B cell (primary cell): ENCODE measurements around the gene NDRG2. TPM values are rescaled to one million over a fixed set of nuclear protein-coding genes. Genes with fewer than 3 reads are reported as not detected.

Source experiments
- ATAC-seq: fragments of 200-7000 bp; cut with Tn5 transposase; one replicate; pipeline ENCODE4 v1.10.0; 2021; ENCODE audit warnings: low read depth, mild to moderate bottlenecking, moderate number of reproducible peaks, moderate library complexity
- CTCF ChIA-PET: fragments of 350-600 bp; sonication (Branson Sonifier 250); formaldehyde crosslinking; loops from one replicate; lab custom pipeline; 2021; ENCODE audit warnings: antibody characterized with exemption, inconsistent platforms; lab: Charles Lee
- POLR2A ChIA-PET: fragments of 350-600 bp; sonication (Branson Sonifier 250); formaldehyde crosslinking; loops from one replicate; lab custom pipeline; 2021; ENCODE audit warnings: antibody characterized with exemption; lab: Charles Lee
- DNase-seq: peaks from one replicate; pipeline ENCODE4 v3.0.0; 2013
- H2AFZ ChIP-seq: 2 replicates; pipeline ENCODE4 v1.6.1; 2012; ENCODE audit warnings: mild to moderate bottlenecking, low read depth, low read length; ENCODE audit not compliant: insufficient read depth, poor library complexity, severe bottlenecking
- H3K27ac ChIP-seq, 2 donors: 1 replicate in 1 of 2; 2 replicates in 1 of 2; pipeline ENCODE4 v1.5.1; 2012 to 2013; ENCODE audit warnings: low read length in 2 of 2, mild to moderate bottlenecking in 2 of 2, moderate library complexity in 1 of 2
- H3K27me3 ChIP-seq, 4 experiments: fragments of 200-600 bp in 1 of 4; sonication (generic) in 1 of 4; replicated peaks in 1 of 4; 1 replicate in 2 of 4; 2 replicates in 2 of 4; pipeline versions ENCODE4 v1.6.1 to v1.7.0; 2013 to 2016; ENCODE audit warnings: low read length in 3 of 4, mild to moderate bottlenecking in 2 of 4, mixed read lengths in 1 of 4, moderate library complexity in 1 of 4; ENCODE audit not compliant: insufficient read depth in 4 of 4, control insufficient read depth in 3 of 4; ENCODE audit errors: control extremely low read depth in 1 of 4
- H3K36me3 ChIP-seq, 2 experiments: replicated peaks in 1 of 2; 1 replicate in 1 of 2; 2 replicates in 1 of 2; pipeline versions ENCODE4 v1.6.1 to v1.7.1; 2013; ENCODE audit warnings: low read length in 1 of 2; ENCODE audit not compliant: insufficient read depth in 2 of 2, control insufficient read depth in 1 of 2; ENCODE audit errors: control extremely low read depth in 1 of 2, extremely low read depth in 1 of 2
- H3K4me1 ChIP-seq, 2 donors: fragments of 200-600 bp in 1 of 2; sonication (generic) in 1 of 2; 1 replicate in 1 of 2; 2 replicates in 1 of 2; pipeline versions ENCODE4 v1.5.1 to v1.6.1; 2013 to 2017; ENCODE audit warnings: low read length in 2 of 2; ENCODE audit not compliant: control insufficient read depth in 2 of 2, insufficient read depth in 2 of 2
- H3K4me2 ChIP-seq: replicated peaks from 2 replicates; pipeline ENCODE3; 2012; ENCODE audit warnings: mild to moderate bottlenecking, low read depth, low read length; ENCODE audit not compliant: poor library complexity, severe bottlenecking
- H3K4me3 ChIP-seq, 5 experiments: fragments of 200-600 bp in 1 of 5; sonication (generic) in 1 of 5; 1 replicate in 3 of 5; 2 replicates in 2 of 5; pipeline versions ENCODE4 v1.5.1 to v1.7.0; 2011 to 2016; ENCODE audit warnings: low read length in 4 of 5, mild to moderate bottlenecking in 4 of 5, low read depth in 2 of 5, control low read depth in 1 of 5, moderate library complexity in 1 of 5; ENCODE audit not compliant: insufficient read depth in 1 of 5; ENCODE audit errors: control extremely low read depth in 1 of 5, extremely low read depth in 1 of 5
- H3K79me2 ChIP-seq: fragments of 200-600 bp; sonication (generic); one replicate; pipeline ENCODE4 v1.6.0; 2016; ENCODE audit warnings: low read length; ENCODE audit not compliant: control insufficient read depth, insufficient read depth
- H3K9ac ChIP-seq: fragments of 200-600 bp; sonication (generic); 2 replicates; pipeline ENCODE4 v1.6.1; 2017; ENCODE audit warnings: mild to moderate bottlenecking, low read length, moderate library complexity
- H3K9me3 ChIP-seq, 3 donors: one replicate each; pipeline versions ENCODE4 v1.6.1 to v1.7.1; 2013; ENCODE audit warnings: low read length in 2 of 3; ENCODE audit not compliant: control insufficient read depth in 2 of 3, insufficient read depth in 1 of 3; ENCODE audit errors: control extremely low read depth in 1 of 3
- H4K20me1 ChIP-seq: 2 replicates; pipeline ENCODE4 v1.6.0; 2012; ENCODE audit warnings: mild to moderate bottlenecking, low read length; ENCODE audit not compliant: insufficient read depth, control insufficient read depth, poor library complexity, severe bottlenecking
- H3K27ac Mint-ChIP-seq: one replicate; pipeline ENCODE4 v1.8.0; 2021; ENCODE audit warnings: mixed read lengths
- H3K27me3 Mint-ChIP-seq: one replicate; pipeline ENCODE4 v1.8.0; 2021; ENCODE audit warnings: mixed read lengths
- H3K4me1 Mint-ChIP-seq: one replicate; pipeline ENCODE4 v1.8.0; 2021; ENCODE audit warnings: mixed read lengths
- H3K4me3 Mint-ChIP-seq: one replicate; pipeline ENCODE4 v1.8.0; 2021; ENCODE audit warnings: mixed read lengths
- H3K9me3 Mint-ChIP-seq: one replicate; pipeline ENCODE4 v1.8.0; 2022; ENCODE audit warnings: mixed read lengths; ENCODE audit not compliant: insufficient read depth
- CTCF ChIP-seq: fragments of 200-600 bp; IDR thresholded peaks from one replicate; pipeline ENCODE4 v1.8.0; 2022; ENCODE audit warnings: antibody characterized with exemption, mild to moderate bottlenecking
- EZH2 ChIP-seq: IDR thresholded peaks from 2 replicates; pipeline ENCODE4 v1.6.1; 2012; ENCODE audit warnings: borderline replicate concordance, low read depth, mild to moderate bottlenecking, moderate library complexity, low read length; ENCODE audit not compliant: insufficient read depth, poor library complexity, severe bottlenecking
- WGBS: methylation state at CpG from one replicate; pipeline ENCODE4 v1.1.5; 2013; ENCODE audit warnings: missing lambda C conversion rate; ENCODE audit not compliant: insufficient coverage; 5-methylcytosine and 5-hydroxymethylcytosine counted together
- intact Hi-C: fragments of 100-400 bp; cut with micrococcal nuclease; formaldehyde crosslinking; loops from one replicate; pipeline ENCODE4 v1.10.0; 2022
- polyA plus RNA-seq: library from polyadenylated mRNA; depleted of rRNA; stranded (reverse); fragments of >200 nt; gene quantifications from 2 replicates; pipeline ENCODE4 v1.2.3, GENCODE V29; 2012
- total RNA-seq, 2 donors: library from RNA; stranded (reverse); fragments of 120-200 nt in 1 of 2; gene quantifications; 1 replicate in 1 of 2; 2 replicates in 1 of 2; pipeline versions ENCODE4 v1.2.3 to v1.2.4, GENCODE V29; 2013 to 2022

NDRG2 gene
- total and polyA plus RNA-seq, 2 donors (not counting 1 experiment from before 2014, with no cell fraction given) = 9.5 to 11.8 TPM

DNA sequence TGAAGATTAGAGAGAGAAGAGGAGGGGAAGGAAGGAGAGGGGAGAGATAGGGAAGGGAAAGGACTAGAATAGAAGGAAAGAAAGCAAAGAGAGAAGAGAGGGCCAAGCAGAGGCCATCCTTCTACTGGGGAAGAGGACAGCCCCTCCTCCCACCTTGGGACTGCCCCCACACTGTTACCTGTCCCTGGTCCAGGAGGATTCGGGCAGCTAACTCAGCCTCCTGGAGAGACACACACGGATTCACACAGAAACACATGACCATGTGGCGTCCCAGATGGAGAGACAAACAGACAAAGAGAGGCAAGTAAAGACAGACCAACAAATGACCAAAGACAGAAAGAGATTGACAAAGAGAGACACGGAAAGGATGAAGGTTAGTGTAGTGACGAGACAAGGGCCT, 2.2 kb downstream of the NDRG2 start:
- ATAC-seq = no peak
- WGBS = 98% methylated on average over 5 of the region's 5 CpGs
- no peak overlapping the region for H3K27ac Mint-ChIP-seq
- Histone ChIP-seq H3K36me3 (no peaks in the 10 kb centered on the region), H3K4me3 (no peak overlapping the region), H4K20me1 (no peaks in the 10 kb centered on the region), H3K4me2 (no peak overlapping the region), H3K27ac (no peak overlapping the region), H3K27me3 (peaks cover 0 to 30% (median 8%) of the 10 kb centered on the region in 4 experiments), H3K9me3 (no peaks in the 10 kb centered on the region), H3K9ac (no peak overlapping the region), H3K4me1 (peaks cover 12 to 23% of the 10 kb centered on the region in 2 donors), H3K79me2 (no peaks in the 10 kb centered on the region), H2AFZ (no peak overlapping the region)
- intact Hi-C loops = no loop called here
- no peak for DNase-seq
- no peaks in the 10 kb centered on the region for H3K9me3 Mint-ChIP-seq
- H3K4me1 Mint-ChIP-seq = peaks cover 19% of the 10 kb centered on the region
- peaks cover 19% of the 10 kb centered on the region for H3K27me3 Mint-ChIP-seq
- TF ChIP-seq EZH2 (no peak), CTCF (no peak)
- H3K4me3 Mint-ChIP-seq = peak overlapping the region; percentile 93
- ChIA-PET CTCF (interaction anchor here (2.5 to 2.9 kb wide), 3 partner anchors 8 to 82 kb away, joined by 9 to 23 read pairs (median 14); no protein-coding TSS in a partner anchor), POLR2A (no interaction called here)

- Histone ChIP-seq H3K4me3 (no peak overlapping the region), H3K4me1 (peaks cover 12 to 23% of the 10 kb centered on the region in 2 donors), H3K79me2 (no peaks in the 10 kb centered on the region), H3K9me3 (no peaks in the 10 kb centered on the region), H3K4me2 (no peak overlapping the region), H3K27ac (no peak overlapping the region), H2AFZ (no peak overlapping the region), H3K27me3 (peaks cover 0 to 30% (median 8%) of the 10 kb centered on the region in 4 experiments), H3K36me3 (no peaks in the 10 kb centered on the region), H3K9ac (no peak overlapping the region), H4K20me1 (no peaks in the 10 kb centered on the region)
- DNase-seq (no peak), ATAC-seq (no peak)
- no peaks in the 10 kb centered on the region for H3K9me3 Mint-ChIP-seq
- intact Hi-C loops = no loop called here
- no peak overlapping the region for H3K4me3 Mint-ChIP-seq
- peaks cover 19% of the 10 kb centered on the region for H3K4me1 Mint-ChIP-seq
- H3K27ac Mint-ChIP-seq = no peak overlapping the region
- ChIA-PET CTCF (interaction anchor here (1.1 to 15.1 kb wide), 7 partner anchors 10 to 164 kb away, joined by 3 to 348 read pairs (median 6); partner anchors contain the start of genes TMEM253 and TPPP2), POLR2A (no interaction called here)
- TF ChIP-seq CTCF (no peak), EZH2 (no peak)
- 95% methylated on average over 4 of the region's 5 CpGs for WGBS
- H3K27me3 Mint-ChIP-seq = peaks cover 23% of the 10 kb centered on the region
Measured at GRCh38 chr14:21020977-21021545, 3.8 kb downstream of the NDRG2 start.
